Measurements from ENCODE around the gene ADCY1. TPM values are rescaled to one million over a fixed set of nuclear protein-coding genes. Genes with fewer than 3 reads are reported as not detected.

Gene ADCY1
- total RNA-seq, 4 donors from 2014 or later: 2.5 to 9.0 (median 5.6) TPM

DNA sequence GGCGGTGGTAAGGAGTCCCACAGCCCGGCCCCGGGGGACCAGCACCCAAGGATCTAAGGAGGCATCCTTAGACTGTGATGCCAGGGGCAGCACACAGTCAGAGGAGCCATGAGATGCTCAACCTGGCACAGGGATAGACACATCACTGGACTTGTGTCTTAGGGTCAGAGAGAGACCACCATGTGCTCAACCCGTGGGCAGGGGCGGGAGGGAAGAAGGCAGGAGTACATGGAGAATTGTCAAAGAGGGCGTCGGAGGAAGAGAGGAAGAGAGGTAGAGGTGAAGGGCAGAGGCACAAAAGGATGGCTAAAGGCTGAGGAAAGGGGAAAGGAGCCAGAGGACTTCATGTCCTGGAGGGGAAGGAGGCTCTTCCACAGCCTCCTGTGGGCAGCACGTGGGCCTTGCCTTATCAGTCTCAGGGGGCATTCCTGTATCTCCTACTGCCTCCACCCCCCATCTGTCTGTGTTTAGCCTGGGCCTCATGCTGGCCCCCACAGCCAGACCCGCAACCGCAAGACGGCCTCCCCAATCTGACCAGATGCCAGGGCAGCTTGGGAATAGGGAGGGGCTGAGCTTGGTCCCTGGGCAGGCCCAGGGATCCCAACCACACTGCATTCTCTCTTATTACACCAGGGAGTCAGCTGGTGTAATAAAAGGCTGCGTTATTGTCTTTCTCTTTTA lies 2.2 kb downstream of the ADCY1 start:
- H3K27me3 ChIP-seq: peaks cover 0 to 14% of the 10 kb centered on the region in 2 donors
- no peak for TF ChIP-seq EP300 (IDR thresholded peaks at IDR 0.05)
- TF ChIP-seq POLR2A (IDR thresholded peaks at IDR 0.05): no peak
- TF ChIP-seq, protein P1, sequence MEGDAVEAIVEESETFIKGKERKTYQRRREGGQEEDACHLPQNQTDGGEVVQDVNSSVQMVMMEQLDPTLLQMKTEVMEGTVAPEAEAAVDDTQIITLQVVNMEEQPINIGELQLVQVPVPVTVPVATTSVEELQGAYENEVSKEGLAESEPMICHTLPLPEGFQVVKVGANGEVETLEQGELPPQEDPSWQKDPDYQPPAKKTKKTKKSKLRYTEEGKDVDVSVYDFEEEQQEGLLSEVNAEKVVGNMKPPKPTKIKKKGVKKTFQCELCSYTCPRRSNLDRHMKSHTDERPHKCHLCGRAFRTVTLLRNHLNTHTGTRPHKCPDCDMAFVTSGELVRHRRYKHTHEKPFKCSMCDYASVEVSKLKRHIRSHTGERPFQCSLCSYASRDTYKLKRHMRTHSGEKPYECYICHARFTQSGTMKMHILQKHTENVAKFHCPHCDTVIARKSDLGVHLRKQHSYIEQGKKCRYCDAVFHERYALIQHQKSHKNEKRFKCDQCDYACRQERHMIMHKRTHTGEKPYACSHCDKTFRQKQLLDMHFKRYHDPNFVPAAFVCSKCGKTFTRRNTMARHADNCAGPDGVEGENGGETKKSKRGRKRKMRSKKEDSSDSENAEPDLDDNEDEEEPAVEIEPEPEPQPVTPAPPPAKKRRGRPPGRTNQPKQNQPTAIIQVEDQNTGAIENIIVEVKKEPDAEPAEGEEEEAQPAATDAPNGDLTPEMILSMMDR (IDR thresholded peaks at IDR 0.05): no peak
- H3K27ac ChIP-seq: no peak overlapping the region
- H3K9me3 ChIP-seq: no peaks in the 10 kb centered on the region
- H3K4me3 ChIP-seq: peak overlapping the region in 1 of 4 donors; percentile 54
- 50 to 57% methylated on average over 12 of the region's 12 CpGs for WGBS, 2 donors
- H3K36me3 ChIP-seq: no peaks in the 10 kb centered on the region
- DNase-seq (ENCODE audit: low spot score in 2 of 2): no peak
- H3K4me1 ChIP-seq: peaks cover 0 to 25% (median 4%) of the 10 kb centered on the region in 4 donors

DNA sequence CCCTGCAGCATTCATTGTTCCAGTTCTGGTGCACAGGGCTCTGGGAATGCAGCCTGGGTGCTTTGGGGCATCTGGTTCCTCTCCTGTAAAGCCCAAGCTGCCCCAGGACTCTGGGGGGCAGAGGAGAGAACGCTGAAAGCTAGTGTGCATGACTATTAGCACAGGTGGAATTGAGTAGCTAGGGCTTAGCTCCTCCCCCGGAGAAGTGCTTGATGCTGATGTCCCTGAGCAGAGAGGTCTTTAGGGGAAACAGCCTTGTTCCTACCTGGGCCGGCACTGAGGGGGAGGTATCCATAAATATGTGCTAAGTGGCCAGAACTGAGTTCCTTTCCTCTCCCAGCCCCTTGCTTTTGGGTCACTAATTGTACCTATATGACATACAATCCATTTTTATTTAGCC lies 3.9 kb downstream of the ADCY1 start:
- Histone ChIP-seq H3K27ac (no peak overlapping the region), H3K27me3 (peaks cover 0 to 14% of the 10 kb centered on the region in 2 donors), H3K9me3 (no peaks in the 10 kb centered on the region), H3K4me3 (no peak overlapping the region), H3K4me1 (peaks cover 0 to 28% (median 4%) of the 10 kb centered on the region in 4 donors), H3K36me3 (no peaks in the 10 kb centered on the region)
- WGBS, 2 donors: 82 to 87% methylated on average over 3 of the region's 3 CpGs
- DNase-seq (ENCODE audit: low spot score in 2 of 2): no peak
- TF ChIP-seq, protein P1 (IDR thresholded peaks at IDR 0.05): no peak
- TF ChIP-seq POLR2A (IDR thresholded peaks at IDR 0.05) (no peak), EP300 (IDR thresholded peaks at IDR 0.05) (no peak)

DNA sequence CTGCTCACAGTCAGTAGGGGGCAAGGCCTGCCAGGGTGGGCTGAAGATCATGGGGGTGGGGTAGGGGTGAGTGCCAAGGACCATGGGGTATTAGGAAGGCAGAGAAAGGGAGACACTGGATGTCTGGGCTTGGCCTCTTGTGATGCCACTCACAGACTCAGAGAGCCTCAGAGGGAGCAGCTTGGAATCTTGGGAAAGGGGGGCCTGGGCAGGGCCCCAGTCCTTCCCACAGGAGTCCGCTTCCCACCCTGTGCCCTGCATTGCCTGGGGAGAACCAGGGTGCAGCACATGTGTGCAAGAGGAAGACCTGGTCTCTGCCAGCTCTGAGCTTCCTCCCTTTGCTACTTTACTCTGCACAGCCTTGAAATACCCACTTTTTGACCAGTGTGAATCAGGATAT lies 4.3 kb downstream of the ADCY1 start:
- Histone ChIP-seq H3K9me3 (no peaks in the 10 kb centered on the region), H3K36me3 (no peaks in the 10 kb centered on the region), H3K4me1 (peaks cover 0 to 28% (median 4%) of the 10 kb centered on the region in 4 donors), H3K27me3 (peaks cover 0 to 14% of the 10 kb centered on the region in 2 donors), H3K4me3 (no peak overlapping the region), H3K27ac (no peak overlapping the region)
- TF ChIP-seq EP300 (IDR thresholded peaks at IDR 0.05) (no peak), POLR2A (IDR thresholded peaks at IDR 0.05) (no peak)
- TF ChIP-seq, protein P1 (IDR thresholded peaks at IDR 0.05): no peak
- DNase-seq (ENCODE audit: low spot score in 2 of 2): no peak
- 100% methylated on average over 1 of the region's 1 CpG for WGBS, 2 donors

DNA sequence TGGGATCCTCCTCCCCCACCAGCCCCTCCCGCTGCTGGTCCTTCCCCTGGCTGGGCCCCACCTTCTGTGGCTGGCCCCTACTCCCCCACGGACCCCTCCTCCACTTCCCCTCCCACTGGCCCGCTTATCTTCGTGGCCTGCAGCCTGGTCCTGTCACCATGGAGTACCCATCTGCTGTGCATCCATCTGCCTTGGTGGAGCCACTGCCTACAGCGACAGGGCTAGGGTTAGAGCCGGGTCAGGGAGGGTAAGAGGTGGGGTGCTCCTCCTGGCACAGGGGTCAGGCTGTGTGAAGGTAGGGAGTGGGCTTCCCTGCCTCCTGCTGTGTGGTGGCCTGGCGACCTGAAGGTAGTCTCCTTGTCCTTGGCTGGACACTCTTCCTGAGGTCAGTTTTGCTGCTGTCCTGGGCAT lies 5.2 kb downstream of the ADCY1 start:
- no peaks in the 10 kb centered on the region for H3K36me3 ChIP-seq
- 33 to 53% methylated on average over 6 to 7 of the region's 7 CpGs for WGBS, 2 donors

More for the DNA sequence above, 5.2 kb downstream of the ADCY1 start:
- no peak overlapping the region for H3K4me3 ChIP-seq
- peaks cover 0 to 14% of the 10 kb centered on the region in 2 donors for H3K27me3 ChIP-seq
- H3K4me1 ChIP-seq: peaks cover 0 to 25% (median 4%) of the 10 kb centered on the region in 4 donors
- no peaks in the 10 kb centered on the region for H3K9me3 ChIP-seq
- TF ChIP-seq POLR2A (IDR thresholded peaks at IDR 0.05): no peak
- no peak for TF ChIP-seq EP300 (IDR thresholded peaks at IDR 0.05)
- TF ChIP-seq, protein P1 (IDR thresholded peaks at IDR 0.05): no peak
- H3K27ac ChIP-seq: no peak overlapping the region
- DNase-seq (ENCODE audit: low spot score in 2 of 2): no peak
